Testis (tissue), 3 donors: ENCODE results near the gene FGF19. TPM values are rescaled to one million over a fixed set of nuclear protein-coding genes. Genes with fewer than 3 reads are reported as not detected.
A peak's percentile ranks its signal among the peaks of the same experiment; 100 is the strongest.

ENCODE experiments used
- DNase-seq: peaks from one replicate; pipeline ENCODE4 v3.0.0-alpha.2; 2019
- H3K27ac ChIP-seq, 2 donors: fragments of 200-600 bp; sonication (generic); one replicate each; pipeline ENCODE4 v1.5.1; 2019
- H3K27me3 ChIP-seq: fragments of 200-600 bp; sonication (generic); one replicate; pipeline ENCODE4 v1.5.1; 2019
- H3K36me3 ChIP-seq: fragments of 200-600 bp; sonication (generic); one replicate; pipeline ENCODE4 v1.5.1; 2017; ENCODE audit warnings: low read depth; ENCODE audit errors: missing control alignments
- H3K4me1 ChIP-seq: fragments of 200-600 bp; sonication (generic); one replicate; pipeline ENCODE4 v1.5.1; 2019
- H3K4me3 ChIP-seq, 2 donors: fragments of 200-600 bp; sonication (generic); one replicate each; pipeline ENCODE4 v1.5.1; 2017 to 2019
- H3K9me3 ChIP-seq: fragments of 200-600 bp; sonication (generic); one replicate; pipeline ENCODE4 v1.5.1; 2017
- POLR2A ChIP-seq: fragments of 450-650 bp; IDR thresholded peaks from one replicate; pipeline ENCODE4 v1.6.1; 2017; ENCODE audit warnings: antibody characterized with exemption, mild to moderate bottlenecking, moderate library complexity
- WGBS, 2 donors: methylation state at CpG; one replicate each; pipeline ENCODE4 v1.1.5; 2018; 5-methylcytosine and 5-hydroxymethylcytosine counted together
- intact Hi-C: fragments of 100-400 bp; cut with DNase I; formaldehyde crosslinking; loops from one replicate; pipeline ENCODE4 v1.15.1; 2023; ENCODE audit warnings: low total_unique reads
- polyA plus RNA-seq: library from polyadenylated mRNA; stranded (reverse); fragments of 350-450 nt; fragmentation: Illumina TruSeq; extraction: RNeasy Lipid Tissue Mini Kit (QIAGEN cat#74804); gene quantifications from one replicate; pipeline ENCODE4 v1.2.3, GENCODE V29; 2014; ENCODE audit warnings: low read depth, low replicate concordance; ENCODE audit not compliant: insufficient read depth
- total RNA-seq, 2 donors: library from RNA; depleted of rRNA; stranded (reverse); fragments of >200 nt; gene quantifications; one replicate each; pipeline ENCODE4 v1.2.3, GENCODE V29; 2016
- TF ChIP-seq, protein P1 (sequence below), 3 experiments: fragments of 450-650 bp in 2 of 3; fragments of 200-600 bp in 1 of 3; sonication (generic) in 1 of 3; IDR thresholded peaks; one replicate each; pipeline ENCODE4 v1.5.1; 2016 to 2019; ENCODE audit warnings: antibody characterized with exemption in 3 of 3, mild to moderate bottlenecking in 2 of 3, moderate library complexity in 1 of 3

Gene FGF19
- total and polyA plus RNA-seq, 3 donors from 2014 or later: 0.31 to 0.37 (median 0.31) TPM

DNA sequence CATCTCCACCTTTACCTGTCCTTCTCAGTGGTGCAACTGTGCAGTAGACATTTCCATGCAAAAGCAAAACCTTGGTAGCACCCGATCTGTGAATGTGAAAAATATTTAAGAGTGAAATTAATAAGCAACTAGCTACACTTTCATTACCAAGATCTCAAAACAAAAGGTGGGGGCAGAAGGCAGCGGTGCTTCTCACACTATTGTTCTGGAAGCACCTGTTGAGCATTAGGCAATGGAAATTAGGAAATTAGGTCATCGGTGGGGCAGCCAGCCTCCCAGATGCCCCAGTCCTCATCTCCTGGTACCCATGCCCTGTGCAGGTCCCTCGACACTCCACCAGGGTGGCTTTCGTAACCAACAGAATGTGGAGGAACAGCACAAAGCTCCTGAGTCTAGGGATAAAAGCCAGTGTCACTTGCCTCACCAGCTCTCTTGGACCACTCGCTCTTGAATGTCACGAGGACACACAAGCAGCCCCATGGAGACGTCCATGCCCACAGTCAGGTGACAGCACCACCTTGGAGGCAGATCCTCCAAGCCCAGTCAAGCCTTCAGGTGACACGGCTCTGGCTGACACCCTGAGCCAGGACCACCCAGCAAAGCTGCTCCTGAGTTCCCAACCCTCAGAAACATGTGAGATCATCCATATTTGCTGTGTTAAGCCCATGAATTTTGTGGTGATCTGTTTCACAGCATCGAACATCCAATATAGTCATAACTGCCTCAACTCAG is 31.9 kb downstream of the FGF19 start:
- no peaks in the 10 kb centered on the region for H3K9me3 ChIP-seq
- no peak for TF ChIP-seq POLR2A
- TF ChIP-seq, protein P1, sequence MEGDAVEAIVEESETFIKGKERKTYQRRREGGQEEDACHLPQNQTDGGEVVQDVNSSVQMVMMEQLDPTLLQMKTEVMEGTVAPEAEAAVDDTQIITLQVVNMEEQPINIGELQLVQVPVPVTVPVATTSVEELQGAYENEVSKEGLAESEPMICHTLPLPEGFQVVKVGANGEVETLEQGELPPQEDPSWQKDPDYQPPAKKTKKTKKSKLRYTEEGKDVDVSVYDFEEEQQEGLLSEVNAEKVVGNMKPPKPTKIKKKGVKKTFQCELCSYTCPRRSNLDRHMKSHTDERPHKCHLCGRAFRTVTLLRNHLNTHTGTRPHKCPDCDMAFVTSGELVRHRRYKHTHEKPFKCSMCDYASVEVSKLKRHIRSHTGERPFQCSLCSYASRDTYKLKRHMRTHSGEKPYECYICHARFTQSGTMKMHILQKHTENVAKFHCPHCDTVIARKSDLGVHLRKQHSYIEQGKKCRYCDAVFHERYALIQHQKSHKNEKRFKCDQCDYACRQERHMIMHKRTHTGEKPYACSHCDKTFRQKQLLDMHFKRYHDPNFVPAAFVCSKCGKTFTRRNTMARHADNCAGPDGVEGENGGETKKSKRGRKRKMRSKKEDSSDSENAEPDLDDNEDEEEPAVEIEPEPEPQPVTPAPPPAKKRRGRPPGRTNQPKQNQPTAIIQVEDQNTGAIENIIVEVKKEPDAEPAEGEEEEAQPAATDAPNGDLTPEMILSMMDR (IDR thresholded peaks at IDR 0.05): no peak
- no peaks in the 10 kb centered on the region for H3K36me3 ChIP-seq
- H3K4me1 ChIP-seq: peaks cover 24% of the 10 kb centered on the region
- no peak overlapping the region for H3K4me3 ChIP-seq
- H3K27ac ChIP-seq: no peak overlapping the region
- intact Hi-C loops: no loop called here
- H3K27me3 ChIP-seq: no peaks in the 10 kb centered on the region
- DNase-seq: no peak
- WGBS, 2 donors: 88 to 93% methylated on average over 7 to 10 of the region's 10 CpGs

- 37 to 53% methylated on average over 18 of the region's 18 CpGs for WGBS, 2 donors
- no peaks in the 10 kb centered on the region for H3K27me3 ChIP-seq
- no peak overlapping the region for H3K4me3 ChIP-seq
- TF ChIP-seq, protein P1 (IDR thresholded peaks at IDR 0.05): peak; percentile 61 to 91 (median 87)
- no peak for TF ChIP-seq POLR2A
- peaks cover 21% of the 10 kb centered on the region for H3K4me1 ChIP-seq
- H3K9me3 ChIP-seq: no peaks in the 10 kb centered on the region
- peak; percentile 90 for DNase-seq
- no peak overlapping the region for H3K27ac ChIP-seq
- H3K36me3 ChIP-seq: no peaks in the 10 kb centered on the region
- intact Hi-C loops: no loop called here
Observed at GRCh38 chr11:69670158-69670845, 33.5 kb downstream of the FGF19 start.

GRCh38 chr11:69669486-69669885 is 34.3 kb downstream of the FGF19 start:
- no peaks in the 10 kb centered on the region for H3K27me3 ChIP-seq
- 88 to 92% methylated on average over 16 to 19 of the region's 19 CpGs for WGBS, 2 donors
- intact Hi-C loops: no loop called here
- H3K9me3 ChIP-seq: no peaks in the 10 kb centered on the region
- no peak overlapping the region for H3K4me3 ChIP-seq
- DNase-seq: no peak
- H3K36me3 ChIP-seq: no peaks in the 10 kb centered on the region
- peaks cover 20% of the 10 kb centered on the region for H3K4me1 ChIP-seq
- no peak overlapping the region for H3K27ac ChIP-seq
- TF ChIP-seq, protein P1 (IDR thresholded peaks at IDR 0.05): no peak
- TF ChIP-seq POLR2A: no peak

DNA sequence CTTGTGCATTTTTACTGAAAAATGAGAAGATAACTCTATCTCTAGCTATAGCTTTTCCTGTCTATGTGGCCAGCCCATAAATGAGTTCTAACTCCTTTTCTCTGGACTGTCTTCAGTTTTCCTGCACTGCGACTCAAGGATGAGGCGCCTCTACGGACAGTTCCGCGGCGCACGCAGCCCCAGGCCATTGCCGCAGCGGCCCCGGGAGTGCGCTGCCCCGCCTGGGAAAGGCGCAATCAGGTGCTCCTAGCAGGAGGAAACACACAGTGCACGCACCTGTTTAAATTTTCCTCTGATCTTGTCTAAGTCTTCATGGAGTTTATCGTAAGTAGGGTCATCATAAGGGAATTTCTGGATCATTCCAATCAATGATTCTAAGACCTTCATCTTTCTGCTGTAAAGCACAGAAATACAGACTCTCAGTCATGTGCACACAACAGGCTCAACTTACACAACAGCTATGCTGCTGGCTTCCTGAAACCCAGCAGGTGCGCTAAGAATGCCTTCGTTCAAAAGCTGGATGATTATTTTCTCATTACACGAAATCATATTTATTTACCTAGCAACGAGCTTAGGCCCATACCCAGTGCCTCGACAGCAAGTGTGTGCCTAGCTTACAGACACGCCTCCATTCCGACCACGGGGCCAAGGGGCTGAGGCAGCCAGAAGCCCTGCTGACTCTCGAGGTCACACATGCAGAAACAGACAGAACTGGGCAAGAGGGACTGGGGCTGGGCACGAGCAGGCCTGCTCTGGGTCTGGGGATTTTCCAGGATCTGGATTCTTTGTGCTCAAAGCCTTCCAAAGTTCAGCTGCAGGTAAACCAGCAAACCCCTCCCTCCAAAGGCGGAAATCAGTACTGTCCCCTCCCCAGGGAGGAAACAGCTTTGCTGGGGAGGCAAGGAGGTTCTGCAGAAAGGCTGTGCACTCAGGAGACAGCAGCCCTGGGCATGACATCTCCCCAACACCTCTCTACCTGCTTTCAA is 35.9 kb downstream of the FGF19 start:
- no peak for DNase-seq
- Histone ChIP-seq H3K4me3 (no peak overlapping the region), H3K4me1 (peaks cover 8% of the 10 kb centered on the region), H3K27ac (no peak overlapping the region), H3K36me3 (no peaks in the 10 kb centered on the region), H3K27me3 (no peaks in the 10 kb centered on the region), H3K9me3 (no peaks in the 10 kb centered on the region)
- no peak for TF ChIP-seq POLR2A
- TF ChIP-seq, protein P1 (IDR thresholded peaks at IDR 0.05): no peak
- 93% methylated on average over 25 to 26 of the region's 26 CpGs for WGBS, 2 donors
- intact Hi-C loops: no loop called here
